Endothelial cell of umbilical vein (primary cell): ENCODE results near the gene FADS2. TPM values are rescaled to one million over a fixed set of nuclear protein-coding genes. Genes with fewer than 3 reads are reported as not detected.

Experiments used
- BruUV-seq: library from RNA; stranded (reverse); fragments of 400-500 nt; replicated peaks from 2 replicates; lab custom pipeline; 2021; lab: Mats Ljungman, UMichigan
- CTCF ChIA-PET: fragments of 300-600, 350-600 bp; sonication (Branson Sonifier 250); formaldehyde crosslinking; loops from one replicate; lab custom pipeline; 2021; ENCODE audit warnings: antibody characterized with exemption, inconsistent platforms; lab: Charles Lee
- POLR2A ChIA-PET: fragments of 300-600, 350-600 bp; sonication (Branson Sonifier 250); formaldehyde crosslinking; loops from one replicate; lab custom pipeline; 2021; ENCODE audit warnings: antibody characterized with exemption, inconsistent platforms; lab: Charles Lee
- DNase-seq: peaks from one replicate; pipeline ENCODE4 v3.0.0-alpha.2; 2011; ENCODE audit warnings: low read depth, low spot score
- FAIRE-seq: peaks from 2 replicates; lab custom pipeline; 2011; peaks lifted over from hg19 to GRCh38; lab: Jason Lieb, UNC
- H2AFZ ChIP-seq: 2 replicates; pipeline ENCODE4 v1.6.0; 2012; ENCODE audit warnings: low read depth, low read length, control low read depth, inconsistent platforms
- H3K27ac ChIP-seq: 2 replicates; pipeline ENCODE4 v1.5.1; 2011; ENCODE audit warnings: low read depth, mild to moderate bottlenecking, control low read depth, low read length, moderate library complexity; ENCODE audit not compliant: insufficient read depth
- H3K27me3 ChIP-seq, 2 experiments: 2 replicates each; pipeline versions ENCODE4 v1.6.0 to v1.6.1; 2011; ENCODE audit warnings: low read length in 2 of 2, mixed read lengths in 1 of 2; ENCODE audit not compliant: control insufficient read depth in 2 of 2, insufficient read depth in 2 of 2
- H3K36me3 ChIP-seq, 2 experiments: 2 replicates in 1 of 2; 3 replicates in 1 of 2; pipeline ENCODE4 v1.5.1; 2011; ENCODE audit warnings: low read length in 2 of 2, mild to moderate bottlenecking in 1 of 2, moderate library complexity in 1 of 2; ENCODE audit not compliant: control insufficient read depth in 2 of 2, insufficient read depth in 2 of 2; ENCODE audit errors: extremely low read depth in 1 of 2
- H3K4me1 ChIP-seq: 3 replicates; pipeline ENCODE4 v1.5.1; 2011; ENCODE audit warnings: mild to moderate bottlenecking, low read length; ENCODE audit not compliant: control insufficient read depth, insufficient read depth; ENCODE audit errors: extremely low read depth
- H3K4me2 ChIP-seq: 2 replicates; pipeline ENCODE4 v1.6.1; 2011; ENCODE audit warnings: low read length, control low read depth, mixed read lengths; ENCODE audit not compliant: insufficient read depth
- H3K4me3 ChIP-seq, 3 experiments: fragments of 200-600 bp in 1 of 3; sonication (generic), shearing (Covaris generic) in 1 of 3; replicated peaks in 1 of 3; 2 replicates each; pipeline ENCODE4 v1.5.1; 2011 to 2016; ENCODE audit warnings: control low read depth in 3 of 3, low read length in 3 of 3, mild to moderate bottlenecking in 2 of 3, inconsistent platforms in 1 of 3, low read depth in 1 of 3, moderate library complexity in 1 of 3; ENCODE audit not compliant: insufficient read depth in 1 of 3
- H3K79me2 ChIP-seq: 2 replicates; pipeline ENCODE4 v1.6.0; 2012; ENCODE audit warnings: low read length, inconsistent platforms; ENCODE audit not compliant: control insufficient read depth, insufficient read depth
- H3K9ac ChIP-seq: replicated peaks from 2 replicates; pipeline ENCODE3; 2011; ENCODE audit warnings: low read length, control low read depth; ENCODE audit not compliant: insufficient read depth; ENCODE audit errors: extremely low read depth
- H3K9me1 ChIP-seq: replicated peaks from 3 replicates; pipeline ENCODE4 v1.6.0; 2011; ENCODE audit warnings: mild to moderate bottlenecking, low read length; ENCODE audit not compliant: control insufficient read depth, insufficient read depth; ENCODE audit errors: extremely low read depth
- H3K9me3 ChIP-seq: replicated peaks from 2 replicates; pipeline ENCODE4 v1.5.1; 2012; ENCODE audit warnings: low read length, inconsistent platforms; ENCODE audit not compliant: control insufficient read depth, insufficient read depth
- H4K20me1 ChIP-seq: replicated peaks from 2 replicates; pipeline ENCODE3; 2011; ENCODE audit warnings: mild to moderate bottlenecking, low read length; ENCODE audit not compliant: control insufficient read depth, insufficient read depth; ENCODE audit errors: extremely low read depth
- CTCF ChIP-seq, 2 donors: IDR thresholded peaks; 1 replicate in 1 of 2; 2 replicates in 1 of 2; pipeline ENCODE4 v1.5.1; 2011; ENCODE audit warnings: low read length in 2 of 2, mild to moderate bottlenecking in 2 of 2, moderate library complexity in 2 of 2, control low read depth in 1 of 2, inconsistent platforms in 1 of 2, low read depth in 1 of 2; ENCODE audit not compliant: insufficient read depth in 1 of 2; ENCODE audit errors: extremely low read depth in 1 of 2
- FOS ChIP-seq: IDR thresholded peaks from 2 replicates; pipeline ENCODE4 v1.6.1; 2011; ENCODE audit warnings: mild to moderate bottlenecking, low read length, moderate library complexity, borderline replicate concordance; ENCODE audit not compliant: insufficient read depth
- GATA2 ChIP-seq: IDR thresholded peaks from 2 replicates; pipeline ENCODE4 v1.7.0; 2011; ENCODE audit warnings: low read depth, mild to moderate bottlenecking, moderate library complexity, mixed read lengths, low read length; ENCODE audit not compliant: insufficient read length, insufficient read depth
- POLR2A ChIP-seq: IDR thresholded peaks from 2 replicates; pipeline ENCODE4 v1.6.1; 2012; ENCODE audit warnings: low read depth, mild to moderate bottlenecking, control low read depth, low read length
- POLR2AphosphoS5 ChIP-seq: IDR thresholded peaks from 2 replicates; pipeline ENCODE4 v1.6.1; 2012; ENCODE audit warnings: low read depth, mild to moderate bottlenecking, control low read depth, low read length, moderate library complexity; ENCODE audit not compliant: insufficient read depth
- dilution Hi-C: fragments of 300-500 bp; cut with MboI; formaldehyde crosslinking; loops from one replicate; pipeline ENCODE4 v1.15.0; 2019; ENCODE audit warnings: low sequenced_read_pairs; ENCODE audit not compliant: extremely low pct_ligation_motif_present
- intact Hi-C: fragments of 100-400 bp; cut with micrococcal nuclease; formaldehyde crosslinking; loops from one replicate; pipeline ENCODE4 v1.10.0; 2022
- polyA plus RNA-seq, 4 experiments: library from polyadenylated mRNA; depleted of rRNA in 3 of 4; stranded (reverse) in 3 of 4; unstranded in 1 of 4; fragments of >200 nt; gene quantifications; 2 replicates each; pipeline versions ENCODE4 v1.2.1 to v1.2.3, GENCODE V29; 2011 to 2012; ENCODE audit warnings: missing spikeins in 1 of 4
- total RNA-seq: library from RNA; stranded (reverse); gene quantifications from 2 replicates; pipeline ENCODE4 v1.2.3, GENCODE V29; 2021

FADS2 gene
- total and polyA plus RNA-seq, 2 donors (not counting 3 experiments of a cell fraction or from before 2014, with no cell fraction given): 668 to 898 TPM

GRCh38 chr11:61834278-61835048, 6.4 kb downstream of the FADS2 start:
- TSS peak; percentile 19 for BruUV-seq

More at GRCh38 chr11:61834278-61835048, 6.4 kb downstream of the FADS2 start:
- peaks cover 88% of the 10 kb centered on the region for H3K79me2 ChIP-seq
- peak overlapping the region; percentile 18 for H3K4me2 ChIP-seq
- POLR2A ChIA-PET: interaction anchor here (0.7 to 2.3 kb wide), 2 partner anchors 20 to 35 kb away, joined by 5 to 10 read pairs; no protein-coding TSS in a partner anchor
- no peak overlapping the region for H2AFZ ChIP-seq
- no peak overlapping the region for H3K4me3 ChIP-seq
- dilution Hi-C loops: no loop called here
- peaks cover 60% of the 10 kb centered on the region for H3K4me1 ChIP-seq
- intact Hi-C loops: loop anchor here (1.0 to 2.0 kb wide), 4 partner anchors 12 to 56 kb away; partner anchors contain the start of genes FADS3, FEN1 and TMEM258
- H3K36me3 ChIP-seq: peaks cover 8 to 19% of the 10 kb centered on the region in 2 experiments
- CTCF ChIA-PET: interaction anchor here (1.2 to 5.7 kb wide), 5 partner anchors 16 to 248 kb away, joined by 4 to 38 read pairs (median 8); partner anchors contain the start of gene FADS1
- peak; percentile 88 for DNase-seq
- TF ChIP-seq POLR2AphosphoS5 (peak; percentile 81), GATA2 (peak; percentile 70), CTCF (IDR thresholded peaks at IDR 0.05; ENCODE audit: extremely low read depth in 1 of 2, insufficient read depth in 1 of 2, low read depth in 1 of 2, low read length in 2 of 2) (no peak), FOS (no peak), POLR2A (peak; percentile 78)
- H3K9me1 ChIP-seq: no peaks in the 10 kb centered on the region
- FAIRE-seq: peak; percentile 99
- H4K20me1 ChIP-seq: peaks cover 4% of the 10 kb centered on the region
- H3K27ac ChIP-seq: peak overlapping the region; percentile 98
- H3K9me3 ChIP-seq: no peaks in the 10 kb centered on the region
- peak overlapping the region; percentile 87 for H3K9ac ChIP-seq
- H3K27me3 ChIP-seq: no peaks in the 10 kb centered on the region
